ENCODE measurements around the gene TXNDC2.
"Not testable (repeated sequence)": the region's sequence is repeated elsewhere in the genome, so short reads cannot be mapped to it uniquely, and the experiment has no call there.

TXNDC2 gene
- 0 reads per million in 4 donors for total RNA-seq

DNA sequence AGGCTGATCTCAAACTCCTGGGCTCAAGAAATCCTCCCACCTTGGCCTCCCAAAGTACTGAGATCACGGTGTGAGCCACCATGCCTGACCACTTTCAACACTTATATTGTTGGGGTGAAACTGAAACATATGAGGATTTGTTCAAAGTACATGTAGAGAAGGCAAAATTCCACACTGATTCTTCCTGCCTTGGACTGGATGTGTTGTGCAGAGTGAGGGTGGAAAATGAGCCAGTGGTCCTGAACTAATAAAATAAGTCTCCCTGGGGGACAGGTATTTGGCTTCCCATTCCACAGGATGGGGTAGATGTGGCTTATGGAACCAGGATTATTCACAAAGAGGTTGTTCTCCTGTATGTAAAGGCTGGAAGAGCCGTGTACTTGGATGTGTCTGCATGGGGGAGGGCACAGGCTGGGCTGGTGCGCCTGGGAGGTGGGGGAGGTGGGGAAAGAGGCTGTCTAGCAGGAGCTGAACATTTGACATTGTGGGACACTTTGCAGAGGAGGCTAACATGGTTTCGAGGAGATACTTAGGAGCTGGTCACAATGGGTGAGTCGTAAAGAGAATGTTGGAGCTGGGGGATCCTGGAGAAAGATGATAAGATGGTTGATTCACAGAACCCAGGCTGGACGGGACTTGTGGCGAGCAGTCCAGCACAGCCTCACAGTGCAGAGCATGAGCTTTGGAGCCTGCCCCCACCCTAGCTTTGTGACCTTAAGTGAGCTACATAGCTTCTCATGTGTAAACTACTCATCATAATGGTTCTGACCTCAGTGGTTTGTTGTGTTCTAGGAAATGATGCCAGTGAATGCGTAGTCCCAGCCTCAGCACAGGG, at the start of gene TXNDC2:
Gene TXNDC2 (plus strand): TSS at position 804 of the 835 bp plus-strand sequence. CDS start 708 bp downstream, outside the sequence.
- DNase-seq = no peak

DNA sequence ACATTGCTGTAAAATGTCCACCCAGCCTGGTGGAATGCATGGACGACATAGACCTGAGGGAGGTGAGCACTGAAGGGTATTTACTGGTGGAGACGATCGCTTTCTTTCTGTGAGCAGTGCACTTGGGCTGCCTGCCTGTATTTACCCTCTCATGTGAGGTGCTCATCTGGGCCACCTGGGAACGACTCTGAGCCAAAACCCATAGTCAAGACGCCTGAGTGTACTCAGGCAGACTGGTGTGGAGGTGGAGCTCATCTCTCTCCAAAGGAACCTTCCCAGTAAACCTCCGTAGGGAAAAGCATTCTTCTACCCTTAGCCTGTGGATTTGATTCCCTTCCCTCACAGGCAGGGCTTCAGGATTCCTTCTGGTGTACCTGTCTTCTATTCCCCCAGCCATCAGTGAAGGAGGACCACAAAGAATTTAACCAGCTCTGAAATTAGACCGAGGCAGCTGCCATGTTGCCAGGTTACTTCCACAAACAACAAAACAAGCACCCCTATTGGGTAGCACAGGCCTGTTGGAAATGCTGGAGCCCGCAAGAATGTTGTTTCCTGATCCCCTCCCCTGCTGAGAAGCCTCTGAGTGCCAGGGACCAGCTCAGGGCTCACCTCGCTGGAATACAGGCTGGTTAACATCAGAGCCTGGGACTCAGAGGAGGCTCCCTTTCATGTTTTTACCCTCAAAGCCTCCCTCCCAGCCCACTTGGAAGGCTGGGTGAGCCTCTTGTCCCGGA, 47.5 kb upstream of the TXNDC2 start:
- no peak for DNase-seq

GRCh38 chr18:9839211-9839610, 46.6 kb upstream of the TXNDC2 start:
- no peak for DNase-seq

DNA sequence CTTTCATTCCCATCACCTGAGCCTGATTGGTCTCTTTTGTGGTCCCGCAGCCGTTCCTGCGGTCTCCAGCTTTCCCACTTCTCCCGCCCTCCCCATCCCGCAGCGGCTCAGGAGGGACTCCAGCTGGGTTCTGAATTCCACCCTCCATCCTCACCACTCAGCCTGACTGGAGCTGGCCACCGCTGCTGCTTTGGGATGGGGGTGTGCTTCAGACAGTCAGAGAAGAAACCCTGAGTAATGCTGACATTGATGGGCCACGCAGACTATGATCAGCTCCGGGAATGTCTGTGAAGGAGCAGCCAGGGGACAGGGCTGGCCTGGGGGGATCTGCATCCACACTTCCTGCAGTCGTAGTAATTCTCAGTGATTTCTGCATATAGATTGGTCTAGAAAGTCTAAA, 45.9 kb upstream of the TXNDC2 start:
- DNase-seq = no peak

DNA sequence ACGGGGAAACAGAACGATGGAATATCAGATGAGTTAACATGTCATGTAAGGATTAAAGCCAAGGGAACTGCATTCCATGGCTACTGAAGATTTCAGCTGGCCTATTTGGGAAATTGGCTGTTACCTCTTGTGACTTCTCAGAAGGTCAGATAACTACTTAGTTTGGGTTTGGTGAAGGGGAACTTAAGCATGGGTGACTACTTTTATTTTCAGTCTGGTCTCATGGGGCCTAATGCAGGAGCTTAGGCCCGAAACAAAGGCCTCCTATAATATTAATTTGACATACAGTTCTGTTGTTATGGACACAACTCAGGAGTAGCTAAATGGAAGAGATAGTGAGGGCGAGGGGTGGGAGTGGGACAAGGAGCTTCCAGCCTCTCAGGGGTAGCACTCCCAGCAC, 44.0 kb upstream of the TXNDC2 start:
- no peak for DNase-seq

DNA sequence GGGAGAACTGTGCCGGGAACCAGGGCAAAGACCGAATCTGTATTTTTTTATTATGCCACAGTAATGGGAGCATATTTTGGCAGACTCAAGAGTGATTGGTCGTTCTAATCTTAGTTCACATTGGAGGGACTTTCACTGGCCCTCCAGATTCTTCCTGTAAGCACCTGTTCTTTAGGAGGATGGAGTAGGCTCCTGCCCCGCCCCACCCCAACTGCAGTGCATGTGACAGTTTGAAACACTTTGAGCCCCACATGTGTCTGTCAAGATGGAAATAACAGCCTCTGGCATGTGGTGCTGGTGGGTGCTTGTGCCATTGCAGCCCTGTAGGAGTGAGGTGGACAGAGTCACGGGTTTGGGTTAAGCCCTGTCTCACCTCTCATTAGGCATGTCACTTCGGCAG, 43.3 kb upstream of the TXNDC2 start:
- DNase-seq = no peak

- DNase-seq = no peak
Measured at GRCh38 chr18:9845256-9845655, 40.5 kb upstream of the TXNDC2 start.

- no peak for DNase-seq
Measured at GRCh38 chr18:9846162-9846925, 39.4 kb upstream of the TXNDC2 start.

DNA sequence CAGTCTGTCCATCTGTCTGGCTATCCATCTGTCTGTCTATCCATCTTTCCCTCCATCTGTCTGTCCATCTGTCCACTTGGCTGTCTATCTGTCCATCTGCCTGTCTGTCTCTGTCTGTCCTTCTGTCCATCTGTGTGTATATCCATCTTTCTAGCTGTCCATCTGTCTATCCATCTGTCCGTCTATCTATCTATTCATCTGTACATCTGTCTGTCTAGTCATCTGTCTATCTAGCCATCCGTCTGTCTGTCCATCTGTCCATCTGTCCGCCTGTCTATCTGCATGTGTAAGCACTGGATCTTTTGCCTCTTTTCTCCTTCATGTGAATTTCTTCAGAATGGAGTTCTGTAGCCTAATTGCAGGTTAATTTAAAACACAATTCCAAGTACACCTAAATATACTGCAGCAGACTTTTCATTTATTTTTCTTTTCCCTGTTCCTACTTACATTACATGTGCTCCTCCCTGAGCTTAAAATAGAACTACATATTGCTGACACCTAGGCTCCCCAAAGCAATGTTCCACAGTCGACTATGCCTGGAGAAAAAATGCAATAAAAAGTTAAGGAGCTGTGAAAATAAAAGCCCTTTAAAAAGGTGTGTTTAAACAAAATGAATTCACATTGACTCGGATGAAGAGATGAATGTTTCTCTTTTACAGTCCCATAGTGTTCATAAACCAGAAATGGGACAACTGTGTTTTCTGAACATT, 37.4 kb upstream of the TXNDC2 start:
- no peak for DNase-seq

DNA sequence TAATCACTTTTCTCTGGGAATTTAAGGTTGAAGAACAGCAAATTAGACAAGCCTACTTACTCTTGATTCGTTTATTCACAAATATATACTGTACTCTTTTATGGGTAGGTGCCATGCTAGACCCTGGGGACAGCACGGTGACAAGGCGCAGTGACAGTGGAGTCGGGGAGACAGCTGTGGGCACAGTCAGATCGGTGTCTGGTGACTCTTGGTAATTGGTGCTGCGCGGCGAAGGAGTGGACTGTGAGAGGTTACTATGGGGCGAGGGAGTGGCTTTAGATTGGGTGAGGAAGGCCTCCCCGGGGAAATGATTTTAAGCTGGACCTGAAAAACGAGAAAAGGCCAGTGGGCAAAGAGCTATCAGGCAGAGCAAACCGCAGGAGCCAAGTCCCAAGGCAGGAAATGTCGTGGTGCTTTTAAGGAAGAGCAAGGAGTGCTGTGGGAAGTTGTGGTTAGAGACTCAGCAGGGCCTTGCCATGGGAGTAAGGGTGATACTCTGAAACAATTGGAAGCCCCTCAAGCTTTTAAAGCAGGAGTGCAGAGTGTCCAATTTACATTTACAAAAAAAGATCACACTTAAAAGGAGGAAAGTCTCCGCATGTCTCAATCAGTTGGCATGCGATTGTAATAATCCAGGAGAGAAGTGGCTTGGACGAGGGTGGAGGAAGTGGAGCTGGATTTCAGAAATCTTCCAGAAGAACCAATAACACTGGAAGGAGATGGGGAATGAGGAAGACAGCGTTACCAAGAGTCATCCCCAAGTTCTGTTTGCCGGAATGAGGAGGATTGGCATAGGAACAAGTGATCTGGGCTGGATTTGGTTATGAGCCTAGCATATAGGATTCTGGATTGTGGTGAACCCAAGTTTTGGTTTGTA, 36.1 kb upstream of the TXNDC2 start:
- no peak for DNase-seq

- no peak for DNase-seq
Measured at GRCh38 chr18:9850309-9850708, 35.5 kb upstream of the TXNDC2 start.

DNA sequence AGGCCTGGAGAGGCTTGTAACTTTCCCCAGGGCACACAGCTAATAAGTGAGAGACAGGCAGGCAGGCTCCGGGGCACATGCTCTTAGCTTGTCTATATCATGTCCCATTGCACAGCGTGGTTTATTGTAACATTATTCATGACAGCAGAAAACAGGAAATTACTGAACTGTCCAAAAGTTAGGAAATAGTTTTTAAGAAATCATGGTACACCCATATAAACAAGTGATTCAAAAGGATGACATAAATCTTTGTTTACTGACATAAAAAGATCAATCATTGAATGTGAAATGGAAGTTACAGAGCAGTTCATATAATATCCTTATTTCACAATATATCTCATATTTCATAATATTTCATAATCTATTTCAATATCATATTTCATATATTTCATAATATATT, 34.3 kb upstream of the TXNDC2 start:
- DNase-seq = no peak

- no peak for DNase-seq
Measured at GRCh38 chr18:9852266-9853081, 33.3 kb upstream of the TXNDC2 start.

GRCh38 chr18:9854801-9855676, 30.7 kb upstream of the TXNDC2 start:
- DNase-seq = no peak

DNA sequence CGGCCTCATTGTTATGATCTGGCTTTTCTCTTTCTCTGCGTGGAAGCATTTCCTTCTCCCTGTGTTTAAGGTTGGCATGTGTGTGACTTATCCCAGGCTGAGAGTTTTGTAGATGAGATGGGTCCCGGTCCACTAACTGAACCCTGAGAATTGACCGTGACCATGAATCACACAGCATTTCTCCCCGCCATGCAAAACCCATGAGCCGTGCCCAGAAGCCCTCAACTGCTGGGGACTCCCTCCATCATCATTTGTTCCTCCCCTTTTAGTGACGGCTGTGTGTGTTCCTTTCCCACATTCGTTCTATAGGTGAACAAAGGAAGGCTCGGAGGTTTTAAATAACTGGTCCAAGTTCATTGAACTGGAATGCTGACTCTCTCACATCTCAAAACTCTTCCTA, 30.1 kb upstream of the TXNDC2 start:
- DNase-seq = no peak

DNA sequence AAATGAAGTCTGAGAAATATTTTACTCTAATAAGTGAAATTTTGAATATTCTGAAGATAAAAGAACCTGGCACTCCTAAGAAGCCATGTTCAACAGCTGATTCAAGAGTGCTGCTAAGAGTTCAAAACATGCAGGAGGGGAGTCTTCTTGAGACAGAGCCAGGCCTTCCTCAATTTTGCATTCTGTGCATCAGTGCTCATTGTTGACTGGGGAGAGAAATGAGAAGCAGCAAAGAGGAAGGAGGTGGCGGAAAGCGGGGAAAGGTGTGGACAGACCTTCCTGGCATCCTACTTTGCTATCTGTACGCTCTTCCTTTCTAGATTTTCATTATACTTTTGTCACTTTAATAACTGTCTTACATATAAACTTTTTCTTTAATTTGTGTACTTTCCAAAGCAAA, 29.7 kb upstream of the TXNDC2 start:
- DNase-seq = no peak

- not testable (repeated sequence) for DNase-seq
Measured at GRCh38 chr18:9857479-9857998, 28.2 kb upstream of the TXNDC2 start.

DNA sequence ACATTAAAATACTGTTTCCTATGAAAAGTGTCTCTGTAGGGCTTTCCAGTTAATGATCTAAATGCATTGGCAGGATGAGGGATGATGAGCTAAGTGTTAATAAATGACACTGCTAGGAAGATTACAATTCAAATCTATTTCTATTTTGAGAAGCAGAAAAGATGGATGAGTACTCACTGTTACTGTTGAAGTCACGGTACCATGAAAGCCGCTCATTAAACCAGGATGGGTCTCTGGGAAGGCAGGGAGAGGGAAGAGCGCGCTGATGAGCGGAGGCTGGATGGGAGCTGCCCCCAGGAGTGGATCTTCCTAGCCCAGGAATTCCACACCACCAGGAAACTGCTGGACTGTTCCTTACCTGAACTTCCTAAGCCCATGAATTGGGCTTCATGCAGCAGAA, 27.1 kb upstream of the TXNDC2 start:
- no peak for DNase-seq

DNA sequence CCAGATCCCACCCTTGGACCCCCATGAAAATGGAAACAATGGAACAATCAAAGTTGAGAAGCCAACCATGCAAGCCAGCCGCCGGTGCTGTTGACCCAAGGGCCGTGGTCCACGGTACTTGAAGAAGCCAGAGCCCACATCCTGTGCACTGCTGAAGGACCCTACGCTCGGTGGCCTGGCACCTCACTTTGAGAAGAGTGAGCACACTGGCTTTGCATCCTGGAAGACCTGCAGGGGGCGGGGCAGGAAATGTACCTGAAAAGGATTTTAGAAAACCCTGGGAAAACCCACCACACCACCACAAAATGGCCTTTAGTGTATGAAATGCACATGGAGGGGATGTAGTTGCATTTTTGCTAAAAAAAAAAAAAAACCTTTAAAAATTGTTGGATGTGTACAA, 26.5 kb upstream of the TXNDC2 start:
- no peak for DNase-seq
